Neutrophil (primary cell): ENCODE data around the gene COMT.

Source experiments
- H3K27ac ChIP-seq: fragments of 200-600 bp; sonication (generic); 2 replicates; pipeline ENCODE4 v1.5.1; 2016; ENCODE audit warnings: mild to moderate bottlenecking, moderate library complexity
- H3K27me3 ChIP-seq: fragments of 200-600 bp; sonication (generic); 2 replicates; pipeline ENCODE4 v1.6.0; 2016; ENCODE audit warnings: mild to moderate bottlenecking
- H3K36me3 ChIP-seq: fragments of 200-600 bp; sonication (generic); 2 replicates; pipeline ENCODE4 v1.5.1; 2017
- H3K4me1 ChIP-seq, 2 experiments: fragments of 200-600 bp in 1 of 2; sonication (generic) in 1 of 2; 1 replicate in 1 of 2; 2 replicates in 1 of 2; pipeline versions ENCODE4 v1.5.1 to v1.6.1; 2013 to 2016; ENCODE audit warnings: low read depth in 1 of 2, low read length in 1 of 2, mild to moderate bottlenecking in 1 of 2, moderate library complexity in 1 of 2; ENCODE audit not compliant: control insufficient read depth in 1 of 2, insufficient read depth in 1 of 2
- H3K4me3 ChIP-seq, 2 experiments: fragments of 200-600 bp in 1 of 2; sonication (generic) in 1 of 2; 1 replicate in 1 of 2; 2 replicates in 1 of 2; pipeline ENCODE4 v1.5.1; 2013 to 2016; ENCODE audit warnings: low read depth in 1 of 2, low read length in 1 of 2, mild to moderate bottlenecking in 1 of 2, moderate library complexity in 1 of 2
- H3K9me3 ChIP-seq: fragments of 200-600 bp; sonication (generic); 2 replicates; pipeline ENCODE4 v1.5.1; 2016
- CTCF ChIP-seq: fragments of 200-600 bp; sonication (generic); IDR thresholded peaks from 2 replicates; pipeline ENCODE4 v1.5.1; 2016; ENCODE audit warnings: antibody characterized with exemption

Gene COMT

GRCh38 chr22:19957445-19957844 is 15.9 kb downstream of the COMT start:
- peaks cover 0 to 3% of the 10 kb centered on the region in 2 experiments for H3K4me1 ChIP-seq
- no peaks in the 10 kb centered on the region for H3K9me3 ChIP-seq
- H3K36me3 ChIP-seq, result peaks cover 4% of the 10 kb centered on the region
- no peak for TF ChIP-seq CTCF
- H3K27ac ChIP-seq, result no peak overlapping the region
- no peak overlapping the region for H3K4me3 ChIP-seq
- H3K27me3 ChIP-seq, result no peaks in the 10 kb centered on the region

GRCh38 chr22:19958083-19959042 is 16.8 kb downstream of the COMT start:
- Histone ChIP-seq H3K4me3 (no peak overlapping the region), H3K27me3 (no peaks in the 10 kb centered on the region), H3K4me1 (peaks cover 0 to 3% of the 10 kb centered on the region in 2 experiments), H3K27ac (no peak overlapping the region), H3K9me3 (no peaks in the 10 kb centered on the region), H3K36me3 (peaks cover 9% of the 10 kb centered on the region)
- no peak for TF ChIP-seq CTCF

- H3K36me3 ChIP-seq, result peaks cover 17% of the 10 kb centered on the region
- TF ChIP-seq CTCF, result no peak
- H3K27me3 ChIP-seq, result no peaks in the 10 kb centered on the region
- peaks cover 0 to 3% of the 10 kb centered on the region in 2 experiments for H3K4me1 ChIP-seq
- H3K9me3 ChIP-seq, result no peaks in the 10 kb centered on the region
- H3K27ac ChIP-seq, result no peak overlapping the region
- H3K4me3 ChIP-seq, result no peak overlapping the region
Observed at GRCh38 chr22:19959043-19959586, 17.5 kb downstream of the COMT start.

- Histone ChIP-seq H3K36me3 (peaks cover 24% of the 10 kb centered on the region), H3K9me3 (no peaks in the 10 kb centered on the region), H3K27ac (no peak overlapping the region), H3K27me3 (no peaks in the 10 kb centered on the region), H3K4me3 (no peak overlapping the region), H3K4me1 (peaks cover 0 to 3% of the 10 kb centered on the region in 2 experiments)
- no peak for TF ChIP-seq CTCF
Observed at GRCh38 chr22:19959587-19960490, 18.3 kb downstream of the COMT start.

- Histone ChIP-seq H3K4me1 (peaks cover 0 to 3% of the 10 kb centered on the region in 2 experiments), H3K4me3 (no peak overlapping the region), H3K27ac (no peak overlapping the region), H3K27me3 (no peaks in the 10 kb centered on the region), H3K9me3 (no peaks in the 10 kb centered on the region), H3K36me3 (peaks cover 26% of the 10 kb centered on the region)
- no peak for TF ChIP-seq CTCF
Observed at GRCh38 chr22:19960491-19961200, 19.1 kb downstream of the COMT start.
